ENCODE measurements around the gene UVRAG. TPM values are rescaled to one million over a fixed set of nuclear protein-coding genes. Genes with fewer than 3 reads are reported as not detected.
A peak's percentile ranks its signal among the peaks of the same experiment; 100 is the strongest.

UVRAG gene
- total and polyA plus RNA-seq, 2 of the 13 experiments (the other 11 are each of a cell fraction or from before 2014, with no cell fraction given), result 9.7 to 17.3 TPM

- TF ChIP-seq ZNF646 (CRISPR knock-in tag; IDR thresholded peaks at IDR 0.05), result no peak
- no peak for TF ChIP-seq ZNF367 (CRISPR knock-in tag; IDR thresholded peaks at IDR 0.05; ENCODE audit: borderline replicate concordance)
- TF ChIP-seq ZNF20 (CRISPR knock-in tag; IDR thresholded peaks at IDR 0.05), result no peak
- no peak for TF ChIP-seq ZNF513 (CRISPR knock-in tag; conservative IDR thresholded peaks at IDR 0.05)
- no peak for TF ChIP-seq ZNF335 (CRISPR knock-in tag; IDR thresholded peaks at IDR 0.05)
- TF ChIP-seq REL (CRISPR knock-in tag; conservative IDR thresholded peaks at IDR 0.05), result no peak
- TF ChIP-seq ARNTL (CRISPR knock-in tag; IDR thresholded peaks at IDR 0.05), result no peak
- no peak for TF ChIP-seq CREB1 (IDR thresholded peaks at IDR 0.05)
- TF ChIP-seq CREB1 (CRISPR knock-in tag; IDR thresholded peaks at IDR 0.05), result no peak
- no peak for TF ChIP-seq BCL3 (CRISPR knock-in tag; IDR thresholded peaks at IDR 0.05)
- TF ChIP-seq HMGXB4 (CRISPR knock-in tag; IDR thresholded peaks at IDR 0.05; ENCODE audit: borderline replicate concordance in 1 of 2, low read depth in 1 of 2), result peak in 1 of 2 experiments; percentile 51; a peak in 2 of 4 replicates
- TF ChIP-seq, protein P1, sequence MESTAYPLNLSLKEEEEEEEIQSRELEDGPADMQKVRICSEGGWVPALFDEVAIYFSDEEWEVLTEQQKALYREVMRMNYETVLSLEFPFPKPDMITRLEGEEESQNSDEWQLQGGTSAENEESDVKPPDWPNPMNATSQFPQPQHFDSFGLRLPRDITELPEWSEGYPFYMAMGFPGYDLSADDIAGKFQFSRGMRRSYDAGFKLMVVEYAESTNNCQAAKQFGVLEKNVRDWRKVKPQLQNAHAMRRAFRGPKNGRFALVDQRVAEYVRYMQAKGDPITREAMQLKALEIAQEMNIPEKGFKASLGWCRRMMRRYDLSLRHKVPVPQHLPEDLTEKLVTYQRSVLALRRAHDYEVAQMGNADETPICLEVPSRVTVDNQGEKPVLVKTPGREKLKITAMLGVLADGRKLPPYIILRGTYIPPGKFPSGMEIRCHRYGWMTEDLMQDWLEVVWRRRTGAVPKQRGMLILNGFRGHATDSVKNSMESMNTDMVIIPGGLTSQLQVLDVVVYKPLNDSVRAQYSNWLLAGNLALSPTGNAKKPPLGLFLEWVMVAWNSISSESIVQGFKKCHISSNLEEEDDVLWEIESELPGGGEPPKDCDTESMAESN (CRISPR knock-in tag; conservative IDR thresholded peaks at IDR 0.05), result no peak
- TF ChIP-seq, protein P2, sequence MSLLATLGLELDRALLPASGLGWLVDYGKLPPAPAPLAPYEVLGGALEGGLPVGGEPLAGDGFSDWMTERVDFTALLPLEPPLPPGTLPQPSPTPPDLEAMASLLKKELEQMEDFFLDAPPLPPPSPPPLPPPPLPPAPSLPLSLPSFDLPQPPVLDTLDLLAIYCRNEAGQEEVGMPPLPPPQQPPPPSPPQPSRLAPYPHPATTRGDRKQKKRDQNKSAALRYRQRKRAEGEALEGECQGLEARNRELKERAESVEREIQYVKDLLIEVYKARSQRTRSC (CRISPR knock-in tag; IDR thresholded peaks at IDR 0.05; ENCODE audit: low read depth), result no peak
- TF ChIP-seq MYC (CRISPR knock-in tag; IDR thresholded peaks at IDR 0.05; ENCODE audit: borderline replicate concordance), result peak; percentile 41; the same call in 1 of the 2 replicates
Measured at GRCh38 chr11:75815345-75816168, 547 bp downstream of the UVRAG start (continued).

Measured in HepG2 (cell line).